ENCODE results near the gene NR2C1.

Gene NR2C1

GRCh38 chr12:95116341-95116740, 42.9 kb upstream of the NR2C1 start:
- in situ Hi-C loops (cut with HindIII; ENCODE audit: low pct_ligation_motif_present, low sequenced_read_pairs): no loop called here
- H3K27ac ChIP-seq: no peak overlapping the region
- no peaks in the 10 kb centered on the region for H3K27me3 ChIP-seq (replicated peaks)
- H3K36me3 ChIP-seq (replicated peaks): peaks cover 8% of the 10 kb centered on the region
- TF ChIP-seq CTCF (IDR thresholded peaks at IDR 0.05; ENCODE audit: low read depth, low read length, missing control alignments): no peak
- no peak overlapping the region for H3K4me3 ChIP-seq (ENCODE audit: low read depth, low read length)
- no peak for DNase-seq

- in situ Hi-C loops (cut with HindIII; ENCODE audit: low pct_ligation_motif_present, low sequenced_read_pairs): no loop called here
- no peak for DNase-seq
- H3K4me3 ChIP-seq (ENCODE audit: low read depth, low read length): no peak overlapping the region
- no peak for TF ChIP-seq CTCF (IDR thresholded peaks at IDR 0.05; ENCODE audit: low read depth, low read length, missing control alignments)
- peaks cover 9% of the 10 kb centered on the region for H3K36me3 ChIP-seq (replicated peaks)
- H3K27me3 ChIP-seq (replicated peaks): no peaks in the 10 kb centered on the region
- H3K27ac ChIP-seq: no peak overlapping the region
Observed at GRCh38 chr12:95115641-95116040, 42.2 kb upstream of the NR2C1 start.

GRCh38 chr12:95114766-95115405, 41.5 kb upstream of the NR2C1 start:
- no peak for TF ChIP-seq CTCF (IDR thresholded peaks at IDR 0.05; ENCODE audit: low read depth, low read length, missing control alignments)
- in situ Hi-C loops (cut with HindIII; ENCODE audit: low pct_ligation_motif_present, low sequenced_read_pairs): no loop called here

GRCh38 chr12:95107362-95107761, 33.9 kb upstream of the NR2C1 start:
- no peak for DNase-seq
- no peak overlapping the region for H3K27ac ChIP-seq
- TF ChIP-seq CTCF (IDR thresholded peaks at IDR 0.05; ENCODE audit: low read depth, low read length, missing control alignments): no peak
- H3K4me3 ChIP-seq (ENCODE audit: low read depth, low read length): no peak overlapping the region
- H3K27me3 ChIP-seq (replicated peaks): no peaks in the 10 kb centered on the region
- in situ Hi-C loops (cut with HindIII; ENCODE audit: low pct_ligation_motif_present, low sequenced_read_pairs): no loop called here
- peaks cover 30% of the 10 kb centered on the region for H3K36me3 ChIP-seq (replicated peaks)

More at GRCh38 chr12:95114766-95115405, 41.5 kb upstream of the NR2C1 start:
- peak; percentile 17 for DNase-seq
- H3K27ac ChIP-seq: no peak overlapping the region
- peaks cover 11% of the 10 kb centered on the region for H3K36me3 ChIP-seq (replicated peaks)
- H3K27me3 ChIP-seq (replicated peaks): no peaks in the 10 kb centered on the region
- no peak overlapping the region for H3K4me3 ChIP-seq (ENCODE audit: low read depth, low read length)

GRCh38 chr12:95105540-95105939, 32.1 kb upstream of the NR2C1 start:
- DNase-seq: no peak
- Histone ChIP-seq H3K27me3 (replicated peaks) (no peaks in the 10 kb centered on the region), H3K36me3 (replicated peaks) (peaks cover 26% of the 10 kb centered on the region), H3K4me3 (ENCODE audit: low read depth, low read length) (no peak overlapping the region), H3K27ac (no peak overlapping the region)
- no peak for TF ChIP-seq CTCF (IDR thresholded peaks at IDR 0.05; ENCODE audit: low read depth, low read length, missing control alignments)
- in situ Hi-C loops (cut with HindIII; ENCODE audit: low pct_ligation_motif_present, low sequenced_read_pairs): no loop called here

GRCh38 chr12:95104919-95105452, 31.6 kb upstream of the NR2C1 start:
- in situ Hi-C loops (cut with HindIII; ENCODE audit: low pct_ligation_motif_present, low sequenced_read_pairs): no loop called here
- Histone ChIP-seq H3K36me3 (replicated peaks) (peaks cover 24% of the 10 kb centered on the region), H3K27me3 (replicated peaks) (no peaks in the 10 kb centered on the region), H3K4me3 (ENCODE audit: low read depth, low read length) (no peak overlapping the region), H3K27ac (no peak overlapping the region)
- no peak for TF ChIP-seq CTCF (IDR thresholded peaks at IDR 0.05; ENCODE audit: low read depth, low read length, missing control alignments)
- no peak for DNase-seq
